Frontal cortex (tissue), 4 donors: ENCODE data around the gene DYNLT2. TPM values are rescaled to one million over a fixed set of nuclear protein-coding genes. Genes with fewer than 3 reads are reported as not detected.

ENCODE experiments used
- DNase-seq, 2 donors: peaks; one replicate each; pipeline ENCODE4 v3.0.0; 2012; ENCODE audit warnings: low spot score in 2 of 2
- FAIRE-seq: peaks from 2 replicates; lab custom pipeline; 2012; peaks lifted over from hg19 to GRCh38; lab: Jason Lieb, UNC
- total RNA-seq: library from RNA; depleted of rRNA; stranded (reverse); fragments of >200 nt; gene quantifications from one replicate; pipeline ENCODE4 v1.2.3, GENCODE V29; 2014
- donor health status: control.
- donor health status: control.
- donor health status: control.

DYNLT2 gene
- total RNA-seq, 1 donor from 2014 or later, result 2.0 TPM

DNA sequence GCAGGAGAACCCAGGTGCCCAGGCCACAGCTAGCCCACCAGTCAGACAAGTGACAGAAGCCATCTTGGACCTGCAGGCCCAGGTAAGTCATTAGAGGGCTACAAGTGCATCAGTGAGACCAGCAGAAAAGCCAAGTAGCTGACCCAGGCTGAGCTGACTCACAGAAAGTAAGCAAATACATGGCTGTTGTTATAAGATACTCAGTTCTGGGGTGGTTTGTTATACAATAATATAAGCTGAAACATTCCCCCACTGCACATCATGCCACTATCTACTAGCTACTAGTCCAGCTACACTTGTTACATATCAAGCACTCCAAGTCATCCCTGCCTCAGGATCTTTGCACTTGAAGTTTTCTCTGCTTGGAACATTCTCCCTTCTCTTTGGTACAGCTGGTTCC is 10.0 kb downstream of the DYNLT2 start:
- FAIRE-seq (no peak), DNase-seq (no peak)

DNA sequence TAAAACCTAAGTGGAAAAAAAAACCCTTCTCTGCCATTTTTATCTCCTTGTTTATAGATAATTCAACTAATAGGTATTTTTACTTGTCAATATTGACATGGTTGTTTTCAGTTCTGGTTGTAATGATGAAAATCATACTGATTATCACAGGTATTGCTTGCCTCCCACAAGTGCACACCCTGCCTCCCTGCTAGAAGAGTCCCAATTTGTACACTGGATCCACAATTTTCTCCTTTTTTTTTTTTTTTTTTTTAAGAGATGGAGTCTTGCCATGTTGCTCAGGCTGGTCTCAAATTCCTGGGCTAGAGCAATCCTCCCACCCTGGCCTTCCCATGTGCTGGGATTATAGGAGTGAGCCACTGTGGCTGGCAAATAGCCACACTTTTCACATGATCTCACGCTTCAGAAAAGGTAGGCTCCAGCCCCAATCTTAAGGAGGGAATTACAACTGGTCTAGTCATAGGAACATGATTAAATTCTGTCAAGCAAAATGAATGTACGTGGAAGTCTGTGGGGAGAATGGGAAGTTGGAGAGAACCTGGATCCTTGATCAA is 12.3 kb downstream of the DYNLT2 start:
- DNase-seq (no peak), FAIRE-seq (no peak)

DNA sequence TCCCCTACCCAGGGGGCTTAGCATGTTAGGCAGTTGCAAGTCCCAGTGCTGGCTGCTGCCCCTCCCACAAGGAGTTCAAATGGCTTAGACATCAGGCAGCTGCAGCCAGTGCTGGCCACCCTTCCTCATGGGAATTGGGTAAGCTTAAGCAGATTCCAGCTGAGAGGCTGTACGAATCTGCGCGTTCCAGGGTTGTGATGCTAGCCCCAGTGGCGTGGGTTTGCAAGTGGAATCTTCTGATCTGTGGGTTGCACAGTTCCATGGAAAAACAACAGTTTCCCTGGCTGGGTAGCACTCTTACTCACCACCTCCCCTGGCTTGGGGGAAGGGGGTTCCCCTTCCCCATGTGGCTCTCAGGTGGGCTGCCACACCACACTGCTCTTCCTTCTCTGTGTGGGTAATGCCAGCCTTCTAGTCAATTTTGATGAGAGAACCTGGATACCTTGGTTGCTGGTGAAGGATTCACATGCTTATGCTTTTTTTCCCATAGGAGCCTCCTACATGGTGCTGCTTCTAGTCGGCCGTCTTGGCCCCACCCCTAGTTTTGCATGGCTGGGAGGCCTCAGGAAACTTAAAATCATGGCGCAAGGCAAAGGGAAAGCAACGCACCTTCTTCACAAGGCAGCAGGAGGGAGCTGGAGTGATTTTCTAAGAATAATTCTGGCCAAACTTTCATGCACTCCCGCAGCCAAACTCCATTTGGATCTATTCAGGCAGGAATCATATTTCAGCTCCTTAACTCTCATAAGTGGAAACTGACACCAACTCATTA is 13.0 kb downstream of the DYNLT2 start:
- DNase-seq, result no peak
- FAIRE-seq, result no peak

DNA sequence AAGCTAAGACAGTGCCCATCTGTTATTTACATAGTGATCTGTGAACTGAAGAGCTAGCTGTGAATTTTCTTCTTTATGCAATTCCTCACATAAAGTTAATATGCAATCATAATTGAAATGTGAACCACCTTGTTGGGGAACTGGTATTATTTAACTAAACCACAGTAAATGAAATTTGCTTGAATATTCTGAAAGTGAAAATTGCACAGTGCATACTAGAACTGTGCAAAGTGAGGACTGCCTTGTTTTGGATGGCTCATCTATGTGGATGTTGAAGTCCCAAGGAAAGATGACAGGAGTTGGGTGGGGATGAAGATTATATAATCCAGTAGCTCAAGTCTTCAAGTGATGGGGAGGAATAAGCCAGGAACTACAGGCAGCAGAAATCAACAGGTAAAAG is 21.4 kb downstream of the DYNLT2 start:
- no peak for FAIRE-seq
- no peak for DNase-seq

DNA sequence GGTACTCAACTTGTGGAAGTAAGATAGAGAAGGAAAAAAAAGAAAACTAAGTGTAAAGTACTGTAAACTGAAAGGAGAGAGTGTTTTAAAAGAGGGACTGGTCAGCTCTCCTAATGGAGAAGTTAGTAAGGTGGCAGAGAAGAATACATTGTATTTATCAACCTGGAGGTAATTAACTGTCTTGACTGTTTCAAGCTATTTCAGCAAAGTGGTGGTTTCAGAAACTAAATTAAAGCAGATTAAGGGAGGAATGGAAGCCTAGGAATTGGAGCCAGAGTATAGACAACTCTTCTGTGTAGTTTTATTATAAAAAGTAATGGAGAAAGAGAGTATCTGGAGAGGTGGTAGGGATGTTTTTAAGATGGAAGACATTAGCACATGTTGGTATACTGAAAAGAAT is 24.4 kb downstream of the DYNLT2 start:
- no peak for FAIRE-seq
- DNase-seq, result no peak

DNA sequence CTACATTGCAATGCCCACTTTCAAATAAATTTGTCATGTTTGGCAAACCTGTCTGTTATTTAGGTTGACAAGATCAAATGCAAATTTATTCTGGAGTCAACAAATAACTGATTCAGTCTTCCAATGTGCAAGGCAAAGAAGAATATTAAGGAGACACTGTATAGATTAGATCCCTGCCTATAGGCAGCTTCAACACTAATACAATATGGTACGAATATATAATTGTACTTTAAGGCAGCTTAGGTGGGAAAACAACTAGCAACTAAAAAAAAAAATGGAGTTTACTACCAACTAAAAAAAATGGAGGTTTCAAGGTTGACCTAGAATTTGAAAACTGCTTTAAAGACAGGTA is 25.3 kb downstream of the DYNLT2 start:
- DNase-seq (no peak), FAIRE-seq (no peak)

DNA sequence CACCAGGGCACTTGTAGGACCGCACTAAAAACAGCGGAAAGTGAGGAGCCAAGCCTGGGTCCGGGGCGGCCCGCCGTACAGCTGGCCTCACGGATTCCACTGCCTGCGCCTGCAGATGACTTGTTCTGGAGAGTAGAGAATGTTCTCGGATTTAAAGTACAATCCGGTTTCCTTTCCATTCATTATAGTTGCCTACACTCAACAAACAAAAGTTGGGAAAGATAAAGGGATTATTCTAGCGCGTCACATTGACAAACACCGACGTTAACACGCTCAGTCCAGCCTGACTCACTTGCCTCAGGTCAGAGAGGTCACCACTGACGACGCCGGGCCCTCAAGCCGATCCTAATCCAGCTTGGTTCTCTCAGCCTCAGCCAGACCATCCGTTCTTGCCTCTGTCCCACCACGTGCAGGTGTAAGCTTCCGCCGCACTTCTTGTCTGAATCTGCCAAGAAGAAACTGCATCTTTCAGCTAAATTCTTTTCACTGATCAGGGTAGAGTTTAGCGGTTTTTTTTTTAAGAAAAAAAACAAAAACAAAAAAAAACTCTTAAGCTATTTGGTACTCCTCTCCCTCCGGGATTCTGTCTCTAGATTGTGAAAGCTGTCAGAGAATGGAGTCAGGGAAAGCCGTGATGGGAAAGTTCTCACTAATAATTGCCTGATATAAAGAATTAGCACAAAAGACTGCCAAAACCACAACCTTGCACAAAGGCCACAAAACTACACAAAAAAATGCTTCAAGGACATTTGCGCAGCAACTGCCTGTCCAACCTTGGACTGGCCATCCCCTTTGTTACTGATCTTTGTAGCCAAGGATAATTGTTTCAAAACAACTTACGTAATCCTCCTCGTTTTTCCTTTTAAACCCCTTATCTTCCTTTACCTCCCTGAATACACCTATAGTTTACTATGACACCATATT is 26.0 kb downstream of the DYNLT2 start:
- FAIRE-seq, result no peak

DNA sequence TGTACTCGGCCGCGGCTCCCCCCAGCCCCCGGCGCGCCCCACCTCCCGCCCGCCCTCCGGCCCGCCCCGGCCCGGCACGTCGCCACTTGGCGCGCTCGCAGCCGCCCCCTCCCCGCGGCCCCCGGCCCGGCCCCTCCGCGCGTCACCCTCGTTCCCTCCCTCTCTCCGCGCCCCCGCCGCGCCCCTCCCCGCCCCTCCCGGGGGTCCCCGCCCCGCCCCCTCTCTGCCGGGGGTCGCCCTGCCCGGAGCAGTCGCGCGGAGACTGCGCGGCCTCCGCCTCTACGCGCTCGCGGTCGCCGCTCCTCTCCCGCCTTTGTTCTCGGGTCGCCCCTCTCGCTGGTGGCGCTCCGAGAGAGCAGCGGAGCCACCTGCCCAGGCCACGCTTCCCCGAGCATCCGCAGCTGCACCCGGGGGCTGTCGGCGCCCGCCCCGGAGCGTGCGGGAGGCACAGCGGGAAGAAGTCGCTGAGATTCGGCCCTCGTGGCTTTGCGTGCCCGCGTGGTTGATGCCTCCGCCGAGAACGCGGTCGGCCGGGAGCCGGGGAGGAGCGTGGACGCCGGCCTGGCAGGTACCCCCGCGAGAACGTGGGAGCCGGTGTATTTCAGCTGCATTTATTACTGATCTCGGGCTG is 26.8 kb downstream of the DYNLT2 start, which contains the start of gene PHF10:
Gene PHF10, minus strand, starts transcription at position 7 of the 631 bp plus-strand sequence. CDS start 569 bp downstream, outside the sequence.
- FAIRE-seq (no peak), DNase-seq (peak; percentile 79 to 86)

More for the DNA sequence above, 26.0 kb downstream of the DYNLT2 start:
- DNase-seq, result peak; percentile 44 to 65

DNA sequence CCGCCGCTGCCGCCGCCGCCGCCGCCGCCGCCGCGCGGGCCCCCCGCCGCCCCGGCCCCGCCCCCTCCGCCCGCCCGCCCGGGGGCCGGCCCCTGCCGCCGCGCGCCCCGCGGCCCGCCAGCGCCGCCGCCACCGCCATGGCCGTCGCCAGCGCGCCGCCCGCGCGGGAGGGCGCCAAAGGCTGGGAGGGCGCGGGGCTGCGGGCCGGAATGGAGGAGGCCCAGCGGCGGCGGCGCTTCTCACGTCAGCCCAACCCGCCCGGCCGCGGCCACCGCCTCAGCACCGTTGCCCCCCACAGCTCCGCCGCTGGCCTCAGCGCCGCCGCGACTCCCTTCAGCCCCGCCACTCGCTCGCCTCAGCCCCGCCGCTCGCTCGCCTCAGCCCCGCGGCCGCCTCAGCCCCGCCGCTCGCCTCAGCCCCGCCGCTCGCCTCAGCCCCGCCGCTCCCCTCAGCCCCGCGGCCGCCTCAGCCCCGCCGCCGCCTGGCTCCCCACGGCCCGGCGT is 27.3 kb downstream of the DYNLT2 start:
- FAIRE-seq (no peak), DNase-seq (peak; percentile 76 to 91)

DNA sequence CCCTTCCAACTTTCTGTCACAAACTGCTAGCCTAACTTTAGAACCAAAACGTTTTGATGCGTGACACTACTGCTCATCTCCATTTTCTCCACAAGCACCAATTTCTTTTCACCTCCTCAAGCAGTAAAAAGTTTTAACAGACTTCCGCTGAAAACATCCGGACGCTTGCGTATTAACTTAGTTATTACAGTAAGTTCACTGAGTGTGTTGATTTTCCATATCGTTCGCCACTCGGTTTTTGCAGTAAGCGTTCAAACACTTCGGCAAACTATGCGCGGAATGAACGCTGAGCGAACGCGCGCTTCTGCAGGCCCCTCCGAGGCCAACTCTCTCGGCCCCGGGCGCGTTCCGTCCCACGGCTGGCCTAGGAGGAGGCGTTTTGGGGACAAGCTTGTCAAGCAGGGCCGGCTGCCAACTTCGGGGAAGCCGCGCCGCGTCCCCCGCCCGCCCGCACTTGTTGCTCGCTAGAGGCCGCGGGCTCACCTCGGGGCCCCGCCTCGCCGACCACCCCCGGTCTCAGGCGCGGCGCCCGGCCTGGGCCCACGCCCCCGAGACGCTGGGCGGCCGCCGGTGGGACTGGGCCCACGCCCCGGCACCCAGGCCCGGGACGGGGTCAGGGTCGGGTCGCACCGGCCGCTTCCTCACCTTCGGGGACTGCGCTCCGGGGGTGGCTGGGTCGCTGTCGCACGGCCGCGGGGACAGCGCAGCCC is 28.0 kb downstream of the DYNLT2 start:
- FAIRE-seq (no peak), DNase-seq (peak; percentile 69 to 72)

DNA sequence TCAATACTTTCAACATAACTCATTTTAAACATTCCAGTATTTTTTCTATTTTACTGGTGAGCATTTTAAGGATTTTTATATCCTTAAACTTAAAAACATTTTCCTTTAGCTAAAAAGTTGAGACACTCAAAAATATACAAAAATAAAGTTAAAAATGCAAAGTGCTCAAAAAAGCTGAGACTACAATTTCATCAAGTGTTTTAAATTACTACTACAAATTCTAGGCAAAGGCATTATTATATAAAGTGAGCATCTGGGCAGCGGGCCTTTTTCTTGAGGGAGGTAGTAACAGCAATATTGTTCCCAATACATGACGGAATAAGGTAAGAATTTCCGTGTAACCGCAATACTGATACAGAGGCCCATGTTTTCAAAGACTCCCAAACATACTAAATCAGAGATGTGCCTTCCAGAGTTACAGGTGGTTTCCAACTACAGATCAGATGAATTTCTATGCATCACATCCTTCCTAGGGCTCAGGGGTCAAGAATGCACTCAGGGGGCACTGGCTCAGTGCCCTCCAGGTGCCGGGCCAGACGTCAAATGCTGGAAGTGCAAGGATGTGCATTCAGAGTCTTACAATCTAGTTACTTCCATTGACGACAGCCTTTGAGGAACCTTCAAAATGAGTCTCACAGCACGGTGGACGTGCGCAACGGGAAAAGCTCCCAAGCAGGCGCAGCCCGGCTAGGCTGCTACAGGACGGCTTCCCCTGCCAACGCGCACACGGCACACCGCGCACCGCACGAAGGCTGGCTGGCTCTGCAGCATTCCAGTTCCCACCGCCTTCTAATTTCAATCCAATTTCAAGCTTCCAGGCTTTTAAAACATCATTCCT is 28.8 kb downstream of the DYNLT2 start:
- FAIRE-seq (no peak), DNase-seq (peak; percentile 24 to 33)

DNA sequence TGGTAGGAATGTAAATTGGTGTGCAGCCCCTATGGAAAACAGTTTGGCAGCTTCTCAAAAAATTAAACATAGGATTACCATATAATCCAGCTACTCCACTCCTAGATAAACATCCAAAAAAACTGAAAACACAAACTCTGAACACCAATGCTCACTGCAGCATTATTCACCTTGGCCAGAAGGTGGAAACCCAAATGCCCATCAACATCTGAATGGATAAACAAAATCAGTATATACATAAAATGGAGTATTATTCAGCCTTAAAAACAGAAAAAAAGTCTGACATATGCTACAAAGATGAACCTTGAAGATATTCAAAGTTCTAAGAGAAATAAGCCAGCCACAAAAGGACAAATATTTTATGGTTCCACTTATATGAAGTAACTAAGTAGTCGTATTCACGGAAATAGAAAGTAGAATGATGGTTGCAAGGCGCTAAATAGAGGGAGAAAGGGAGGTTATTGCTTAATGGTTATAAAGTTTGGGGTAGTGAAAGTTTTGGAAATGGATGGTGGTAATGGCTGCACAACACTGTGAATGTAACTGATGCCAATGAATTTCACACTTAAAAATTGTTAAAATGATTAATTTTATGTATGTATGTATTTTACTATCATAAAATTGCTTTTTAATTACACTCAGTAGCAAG is 31.0 kb downstream of the DYNLT2 start:
- FAIRE-seq, result no peak
- no peak for DNase-seq

DNA sequence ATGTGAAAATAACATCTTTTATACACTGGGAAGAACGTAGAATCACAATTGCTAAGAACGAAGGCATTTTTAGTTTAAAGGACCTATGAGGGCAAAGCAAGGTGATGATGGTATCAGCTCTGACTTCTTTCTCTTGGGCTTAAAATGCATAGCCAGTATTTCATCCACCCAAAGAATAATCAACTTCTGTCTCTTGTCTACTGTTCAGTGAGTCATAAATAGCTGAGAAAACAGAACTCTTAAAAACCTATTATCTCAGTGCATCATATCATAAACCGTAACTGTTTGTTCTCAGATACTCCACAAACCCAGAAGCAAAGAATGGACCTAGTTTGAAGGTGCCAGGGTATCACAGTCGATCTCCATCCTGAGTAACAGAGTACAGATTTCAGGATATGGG is 32.3 kb downstream of the DYNLT2 start:
- DNase-seq (no peak), FAIRE-seq (no peak)

DNA sequence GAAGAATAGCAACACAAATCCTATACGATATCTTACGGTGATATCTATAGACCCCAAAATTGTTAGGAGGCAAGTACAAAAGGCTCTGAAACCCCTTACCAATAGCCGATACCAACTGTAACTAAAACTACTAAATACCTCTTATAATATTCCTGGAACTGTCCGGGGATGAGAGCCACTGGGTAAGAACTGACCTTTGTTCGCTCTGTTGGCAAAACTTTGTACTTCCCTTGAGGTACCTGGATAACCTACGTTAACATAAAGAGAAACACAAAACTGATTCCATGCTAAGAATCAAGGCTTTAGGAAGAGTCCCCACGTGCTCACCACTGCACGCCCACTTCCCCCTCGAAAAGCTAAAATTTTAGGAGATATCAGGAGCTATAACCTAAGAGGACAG is 36.8 kb downstream of the DYNLT2 start:
- FAIRE-seq, result no peak
- DNase-seq, result no peak

DNA sequence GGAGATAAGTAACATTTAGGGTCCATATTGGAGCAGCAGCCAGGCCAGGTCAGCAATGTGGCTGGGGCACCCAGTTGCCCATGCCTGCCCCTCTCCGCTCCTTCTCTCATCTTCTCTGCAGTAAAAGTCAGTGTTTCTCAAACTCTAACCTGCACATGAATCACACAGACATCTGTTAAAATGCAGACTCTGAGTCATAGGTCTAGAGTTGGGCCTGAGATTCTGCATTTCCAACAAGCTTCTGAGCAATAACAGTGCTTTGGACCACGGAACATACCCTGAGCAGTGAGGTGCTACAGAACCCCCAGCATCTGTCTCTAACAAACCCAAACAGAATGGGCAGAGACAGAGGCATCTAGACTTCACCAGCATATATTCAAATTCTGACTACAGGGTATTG is 37.2 kb downstream of the DYNLT2 start:
- no peak for DNase-seq
- no peak for FAIRE-seq

DNA sequence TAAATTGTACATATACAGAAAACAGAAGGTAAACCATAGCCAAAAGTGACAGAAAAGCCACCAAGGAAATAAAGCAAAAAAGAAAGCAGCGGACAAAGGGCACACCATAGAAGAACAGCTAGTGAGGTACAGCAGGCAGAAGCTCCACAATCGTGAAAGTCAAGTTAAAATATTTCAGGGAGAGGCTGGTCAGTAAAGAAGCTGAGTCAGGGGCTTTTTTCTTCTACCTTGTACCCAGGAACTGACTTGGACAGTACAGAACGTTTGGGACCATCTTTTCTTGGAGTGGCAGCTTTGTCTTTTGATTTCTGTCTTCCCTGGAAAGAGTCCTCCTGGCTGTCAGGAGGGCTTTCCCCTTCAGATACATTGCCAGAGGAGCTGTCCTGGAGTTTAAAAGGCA is 41.4 kb downstream of the DYNLT2 start:
- FAIRE-seq (no peak), DNase-seq (no peak)

DNA sequence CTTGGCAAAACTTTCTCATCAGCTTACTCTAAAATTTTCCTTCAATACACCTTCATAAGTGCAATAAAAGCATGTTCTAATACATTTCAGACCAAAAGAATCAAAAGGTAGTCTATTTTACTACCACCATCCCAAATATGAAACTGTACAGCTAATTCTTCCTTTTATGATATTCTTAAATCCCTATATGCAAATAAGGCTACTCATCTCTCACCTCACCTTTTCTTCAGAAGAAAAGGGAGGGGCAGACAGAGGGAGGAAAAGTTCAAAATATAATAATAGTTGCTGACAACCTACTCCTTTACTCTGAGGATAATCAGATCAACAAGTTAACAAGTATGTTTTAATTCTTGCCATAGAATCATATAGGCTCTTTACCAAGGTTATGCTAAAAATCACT is 42.1 kb downstream of the DYNLT2 start:
- DNase-seq (no peak), FAIRE-seq (no peak)

DNA sequence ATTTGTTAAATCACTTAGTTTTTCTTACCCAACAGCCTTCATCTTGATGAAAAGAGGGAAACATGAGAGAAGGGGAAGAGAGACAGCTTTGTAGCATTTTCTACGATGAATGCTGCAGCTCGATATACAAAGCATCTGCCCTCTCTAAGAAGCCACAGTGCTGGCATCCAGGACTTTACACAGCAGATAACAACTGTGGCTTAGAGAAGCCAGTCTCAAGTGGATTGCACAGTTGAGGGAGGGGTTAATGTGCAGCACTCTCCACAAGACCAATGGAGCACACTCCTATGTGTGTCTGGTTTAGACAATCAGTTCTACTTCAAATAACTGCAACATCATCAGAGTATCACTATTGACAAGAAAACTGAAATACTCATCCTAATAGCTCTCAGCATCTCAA is 43.6 kb downstream of the DYNLT2 start:
- FAIRE-seq (no peak), DNase-seq (no peak)
